PFSK-1 (cell line): ENCODE results near the gene UBE3B.

Source experiments
- FOXP2 ChIP-seq: optimal IDR thresholded peaks from 2 replicates; pipeline ENCODE3; 2011; ENCODE audit warnings: borderline replicate concordance, control low read depth, inconsistent platforms; ENCODE audit not compliant: insufficient read depth; ENCODE audit errors: extremely low read length, extremely low read depth
- POLR2AphosphoS5 ChIP-seq: IDR thresholded peaks from 2 replicates; pipeline ENCODE4 v1.6.1; 2012; ENCODE audit warnings: low read depth, mild to moderate bottlenecking, control low read depth, low read length, moderate library complexity
- SIN3A ChIP-seq: IDR thresholded peaks from 2 replicates; pipeline ENCODE4 v1.6.1; 2012; ENCODE audit warnings: mild to moderate bottlenecking, low read length, moderate library complexity, borderline replicate concordance; ENCODE audit not compliant: insufficient read depth
- TAF1 ChIP-seq: IDR thresholded peaks from 2 replicates; pipeline ENCODE4 v1.6.1; 2012; ENCODE audit warnings: low read length, control low read depth, borderline replicate concordance; ENCODE audit not compliant: insufficient read depth
- TF ChIP-seq, protein P1 (sequence below), 2 experiments: IDR thresholded peaks; 2 replicates each; pipeline versions ENCODE4 v1.6.1 to v1.8.0; 2011 to 2012; ENCODE audit warnings: low read depth in 2 of 2, low read length in 2 of 2, control low read depth in 1 of 2, inconsistent platforms in 1 of 2, mild to moderate bottlenecking in 1 of 2, moderate library complexity in 1 of 2; ENCODE audit not compliant: insufficient read depth in 1 of 2

The UBE3B gene

DNA sequence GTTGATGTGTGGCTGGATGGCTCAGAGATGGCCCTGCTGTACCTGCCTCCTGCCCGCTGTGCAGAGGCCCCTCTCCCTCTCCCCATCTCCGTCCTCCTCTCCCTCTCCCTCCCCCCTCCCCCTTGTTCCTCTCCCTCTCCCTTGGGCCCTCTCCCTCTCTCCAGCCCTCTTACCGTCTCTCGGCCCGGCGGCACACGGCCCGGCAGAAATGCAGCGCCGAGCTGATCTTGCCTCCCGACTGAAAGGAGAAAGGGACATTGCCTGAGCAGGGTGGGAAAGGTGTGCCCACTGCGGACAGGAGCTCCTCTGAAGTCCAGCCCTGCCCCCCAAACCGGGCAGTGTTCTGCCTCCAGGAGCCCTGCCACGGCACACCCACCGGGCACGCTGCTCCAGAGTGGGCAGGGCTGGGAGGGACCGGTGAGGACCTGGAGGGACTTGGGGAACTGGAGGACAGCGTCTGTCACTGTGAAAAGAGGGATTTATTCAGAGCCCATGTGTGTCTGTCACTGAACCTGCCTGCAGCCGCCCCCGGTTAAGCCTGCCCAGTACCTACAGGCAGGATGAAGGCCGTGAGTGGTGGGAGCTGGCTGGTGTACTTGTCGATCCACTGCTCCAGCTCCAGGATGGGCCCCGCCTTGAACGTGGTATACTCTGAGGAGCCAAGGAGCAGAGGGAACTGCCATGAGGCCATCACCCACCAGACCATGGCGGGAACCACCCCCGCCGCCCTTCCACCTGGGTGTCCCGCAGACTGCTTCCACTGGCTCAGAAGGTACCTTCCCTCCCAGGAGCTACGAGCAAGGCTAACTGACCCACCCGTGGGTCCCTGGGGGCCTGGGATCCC is 83.7 kb downstream of the UBE3B start:
- TF ChIP-seq TAF1, result no peak
- no peak for TF ChIP-seq SIN3A
- TF ChIP-seq, protein P1, sequence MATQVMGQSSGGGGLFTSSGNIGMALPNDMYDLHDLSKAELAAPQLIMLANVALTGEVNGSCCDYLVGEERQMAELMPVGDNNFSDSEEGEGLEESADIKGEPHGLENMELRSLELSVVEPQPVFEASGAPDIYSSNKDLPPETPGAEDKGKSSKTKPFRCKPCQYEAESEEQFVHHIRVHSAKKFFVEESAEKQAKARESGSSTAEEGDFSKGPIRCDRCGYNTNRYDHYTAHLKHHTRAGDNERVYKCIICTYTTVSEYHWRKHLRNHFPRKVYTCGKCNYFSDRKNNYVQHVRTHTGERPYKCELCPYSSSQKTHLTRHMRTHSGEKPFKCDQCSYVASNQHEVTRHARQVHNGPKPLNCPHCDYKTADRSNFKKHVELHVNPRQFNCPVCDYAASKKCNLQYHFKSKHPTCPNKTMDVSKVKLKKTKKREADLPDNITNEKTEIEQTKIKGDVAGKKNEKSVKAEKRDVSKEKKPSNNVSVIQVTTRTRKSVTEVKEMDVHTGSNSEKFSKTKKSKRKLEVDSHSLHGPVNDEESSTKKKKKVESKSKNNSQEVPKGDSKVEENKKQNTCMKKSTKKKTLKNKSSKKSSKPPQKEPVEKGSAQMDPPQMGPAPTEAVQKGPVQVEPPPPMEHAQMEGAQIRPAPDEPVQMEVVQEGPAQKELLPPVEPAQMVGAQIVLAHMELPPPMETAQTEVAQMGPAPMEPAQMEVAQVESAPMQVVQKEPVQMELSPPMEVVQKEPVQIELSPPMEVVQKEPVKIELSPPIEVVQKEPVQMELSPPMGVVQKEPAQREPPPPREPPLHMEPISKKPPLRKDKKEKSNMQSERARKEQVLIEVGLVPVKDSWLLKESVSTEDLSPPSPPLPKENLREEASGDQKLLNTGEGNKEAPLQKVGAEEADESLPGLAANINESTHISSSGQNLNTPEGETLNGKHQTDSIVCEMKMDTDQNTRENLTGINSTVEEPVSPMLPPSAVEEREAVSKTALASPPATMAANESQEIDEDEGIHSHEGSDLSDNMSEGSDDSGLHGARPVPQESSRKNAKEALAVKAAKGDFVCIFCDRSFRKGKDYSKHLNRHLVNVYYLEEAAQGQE (IDR thresholded peaks at IDR 0.05; ENCODE audit: insufficient read depth in 1 of 2, low read depth in 2 of 2, low read length in 2 of 2), result no peak
- no peak for TF ChIP-seq POLR2AphosphoS5

GRCh38 chr12:109561711-109562030 is 84.2 kb downstream of the UBE3B start:
- TF ChIP-seq POLR2AphosphoS5 (no peak), FOXP2 (no peak), SIN3A (no peak), TAF1 (no peak)
- TF ChIP-seq, protein P1 (IDR thresholded peaks at IDR 0.05; ENCODE audit: insufficient read depth in 1 of 2, low read depth in 2 of 2, low read length in 2 of 2), result no peak

GRCh38 chr12:109562871-109563270 is 85.4 kb downstream of the UBE3B start:
- TF ChIP-seq, protein P1 (IDR thresholded peaks at IDR 0.05; ENCODE audit: insufficient read depth in 1 of 2, low read depth in 2 of 2, low read length in 2 of 2), result no peak
- TF ChIP-seq FOXP2, result no peak
- no peak for TF ChIP-seq TAF1
- no peak for TF ChIP-seq POLR2AphosphoS5
- no peak for TF ChIP-seq SIN3A

GRCh38 chr12:109563291-109564284 is 86.2 kb downstream of the UBE3B start:
- TF ChIP-seq, protein P1 (IDR thresholded peaks at IDR 0.05; ENCODE audit: insufficient read depth in 1 of 2, low read depth in 2 of 2, low read length in 2 of 2), result no peak
- TF ChIP-seq POLR2AphosphoS5 (no peak), SIN3A (no peak), TAF1 (no peak), FOXP2 (no peak)
